Adipose tissue (tissue), 3 donors: ENCODE data around the gene SUPT20HL1. TPM values are rescaled to one million over a fixed set of nuclear protein-coding genes. Genes with fewer than 3 reads are reported as not detected.
"Not testable (repeated sequence)": the region's sequence is repeated elsewhere in the genome, so short reads cannot be mapped to it uniquely, and the experiment has no call there.

ENCODE experiments used
- H3K27ac ChIP-seq: one replicate; pipeline ENCODE4 v1.5.1; 2013; ENCODE audit warnings: low read depth, low read length
- WGBS, 3 donors: extraction: QIAGEN DNeasy Blood & Tissue Kit; methylation state at CpG; one replicate each; pipeline ENCODE4 v1.1.7; 2013; 5-methylcytosine and 5-hydroxymethylcytosine counted together
- polyA plus RNA-seq, 3 donors: library from polyadenylated mRNA; stranded (reverse); fragments of 200-250 nt; gene quantifications; one replicate each; pipeline ENCODE4 v1.2.3, GENCODE V29; 2013
- donor health status: healthy with polysubstance abuse.
- donor health status: Bipolar disorder and iron deficiency.
- donor health status: healthy.

The SUPT20HL1 gene
- not detected for polyA plus RNA-seq

DNA sequence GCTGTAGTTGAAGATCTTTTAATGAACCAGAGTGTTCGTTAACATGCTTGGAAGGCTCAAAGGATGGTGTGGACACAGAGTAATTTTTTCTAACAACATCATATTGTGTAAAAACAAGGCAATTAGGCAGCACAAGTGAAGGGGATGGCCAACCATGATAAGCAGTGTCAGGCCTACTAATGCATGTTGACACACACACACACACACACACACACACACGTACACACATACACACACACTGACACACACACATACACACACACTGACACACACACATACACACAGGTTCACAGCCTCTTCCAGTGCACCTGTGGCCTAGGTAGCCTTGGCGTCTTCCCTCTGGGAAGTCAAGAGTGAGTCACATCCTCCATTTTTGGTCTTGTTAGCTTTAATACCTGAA lies at the start of gene SUPT20HL1:
TSS of gene SUPT20HL1 (plus strand) at position 368 of the 400 bp plus-strand sequence. CDS start 2,122 bp downstream, outside the sequence.
- WGBS, 3 donors = 77 to 81% (median 79%) methylated on average over 3 of the region's 3 CpGs
- no peak within 1 kb of the TSS for H3K27ac ChIP-seq

DNA sequence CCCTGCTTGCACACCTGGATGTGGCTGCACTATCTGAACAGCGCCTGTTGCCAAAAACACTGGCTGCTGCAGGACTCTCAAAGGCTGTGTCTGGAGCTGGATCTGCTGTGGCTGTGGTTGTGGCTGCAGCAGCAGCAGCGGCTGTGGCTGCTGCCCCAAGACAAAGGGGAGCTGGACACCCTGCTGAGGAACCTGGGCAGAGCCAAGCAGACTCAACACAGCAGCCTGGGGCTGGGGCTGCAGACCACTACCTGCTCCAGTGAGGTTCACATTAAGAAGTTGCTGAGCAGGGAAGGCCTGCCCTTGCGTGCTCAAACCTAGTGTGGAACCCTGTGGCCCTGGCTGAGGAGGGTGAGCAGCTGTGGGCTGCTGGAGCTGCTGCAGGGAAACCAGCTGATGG lies 49.5 kb upstream of the SUPT20HL1 start:
- H3K27ac ChIP-seq = not testable (repeated sequence)
- WGBS, 3 donors = 73 to 91% (median 76%) methylated on average over 3 of the region's 3 CpGs

DNA sequence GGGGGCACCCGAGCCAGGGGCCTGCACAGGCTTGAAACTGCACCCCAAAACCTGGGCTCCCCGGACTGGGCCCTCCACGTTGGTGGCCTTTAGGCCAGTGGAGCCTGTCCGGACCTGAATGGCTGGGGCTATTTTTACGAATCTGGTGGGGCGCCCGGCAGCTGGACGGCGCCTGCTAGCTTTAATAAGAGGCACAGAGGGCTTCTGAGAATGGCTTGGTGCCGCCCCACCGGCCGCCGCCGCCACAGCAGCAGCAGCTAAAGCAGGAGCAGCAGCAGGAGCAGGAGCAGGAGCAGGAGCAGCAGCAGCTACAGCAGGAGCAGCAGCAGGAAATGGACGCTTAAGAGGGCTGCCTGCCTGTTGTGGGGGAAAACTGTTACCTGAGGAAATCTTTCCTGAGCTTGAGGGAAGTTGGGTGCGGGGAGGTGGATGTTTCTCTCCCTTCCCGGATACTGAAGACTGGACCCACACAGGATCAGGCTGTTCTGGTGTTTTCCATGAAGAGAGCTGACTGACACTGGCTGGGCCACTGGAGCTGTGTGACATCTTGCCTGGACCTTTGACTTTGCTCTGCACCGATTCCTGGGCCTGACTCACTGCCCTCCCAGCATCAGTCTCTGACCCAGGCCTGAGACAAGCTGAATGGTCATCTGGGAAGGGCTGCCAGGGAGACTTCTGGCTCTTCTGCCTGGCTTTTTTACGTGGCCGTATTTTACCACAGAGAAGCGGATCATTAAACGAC lies 48.8 kb upstream of the SUPT20HL1 start:
- 74 to 83% (median 82%) methylated on average over 11 to 20 of the region's 22 CpGs for WGBS, 3 donors
- H3K27ac ChIP-seq = not testable (repeated sequence)

DNA sequence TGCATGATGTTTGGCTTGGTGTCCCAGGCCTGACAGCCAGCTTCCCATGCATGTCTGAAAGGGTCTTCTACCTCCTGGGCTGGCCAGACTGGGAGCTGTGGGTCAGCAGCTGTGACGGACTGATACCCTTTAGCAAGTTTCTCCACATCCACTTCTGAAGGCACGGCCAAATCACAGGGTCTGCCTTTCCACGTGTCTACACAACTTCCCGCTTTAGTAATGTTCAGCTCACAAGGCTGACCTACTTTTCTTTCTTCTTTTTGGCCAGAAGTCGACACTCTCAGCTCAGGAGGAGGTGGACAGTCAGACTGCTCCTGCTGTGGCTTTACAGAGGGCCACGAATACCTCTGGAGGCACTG lies 48.2 kb upstream of the SUPT20HL1 start:
- WGBS, 3 donors = 57 to 93% (median 66%) methylated on average over 2 to 6 of the region's 6 CpGs
- H3K27ac ChIP-seq = not testable (repeated sequence)

GRCh38 chrX:24314019-24314635 lies 46.3 kb upstream of the SUPT20HL1 start, which contains the start of gene SUPT20HL2:
Gene SUPT20HL2, minus strand, starts transcription at chrX:24314069. Its CDS starts 754 bp downstream, at chrX:24313315.
- no peak within 1 kb of the TSS for H3K27ac ChIP-seq
- WGBS, 3 donors = 84 to 97% (median 96%) methylated on average over 35 to 39 of the region's 39 CpGs

DNA sequence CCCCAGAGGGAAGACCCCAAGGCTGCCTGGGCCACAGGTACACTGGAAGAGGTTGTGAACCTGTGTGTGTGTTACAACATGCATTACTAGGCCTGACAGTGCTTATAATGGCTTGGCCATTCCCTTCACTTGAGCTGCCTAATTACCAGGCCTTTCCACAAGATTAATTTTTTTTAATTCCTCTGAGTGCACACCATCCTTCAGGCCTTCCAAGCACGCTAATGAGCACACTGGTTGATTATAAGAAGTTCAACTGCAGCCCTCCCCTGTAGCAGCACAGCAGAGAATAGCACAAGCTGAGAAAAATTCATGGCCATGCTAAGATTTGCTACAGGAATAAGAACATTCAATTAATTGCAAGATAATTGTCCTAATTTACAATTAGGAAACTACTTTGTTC lies 44.3 kb upstream of the SUPT20HL1 start:
- H3K27ac ChIP-seq = no peak overlapping the region
- WGBS, 3 donors = 62 to 94% (median 83%) methylated on average over 1 of the region's 1 CpG

DNA sequence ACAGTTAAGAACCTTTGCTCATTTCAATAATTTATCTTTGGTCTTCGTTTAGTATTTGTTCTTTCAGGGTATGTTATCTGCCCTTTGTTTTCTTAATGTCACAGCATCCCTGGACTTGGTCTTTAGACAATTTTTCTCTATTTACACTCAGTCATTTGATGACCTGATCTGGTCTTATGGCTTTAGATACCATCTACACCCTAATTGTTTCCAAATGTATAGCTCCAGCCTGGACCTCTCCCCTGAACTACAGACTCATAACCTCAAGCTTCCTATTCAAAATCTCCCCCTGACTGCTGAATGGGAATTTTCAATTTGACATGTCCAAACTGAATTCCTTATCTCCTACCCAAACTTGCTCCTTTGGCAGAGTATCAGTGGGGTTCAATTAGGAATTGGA lies 42.9 kb upstream of the SUPT20HL1 start:
- no peak overlapping the region for H3K27ac ChIP-seq
- WGBS, 3 donors = 35 to 66% (median 50%) methylated on average over 1 of the region's 1 CpG

DNA sequence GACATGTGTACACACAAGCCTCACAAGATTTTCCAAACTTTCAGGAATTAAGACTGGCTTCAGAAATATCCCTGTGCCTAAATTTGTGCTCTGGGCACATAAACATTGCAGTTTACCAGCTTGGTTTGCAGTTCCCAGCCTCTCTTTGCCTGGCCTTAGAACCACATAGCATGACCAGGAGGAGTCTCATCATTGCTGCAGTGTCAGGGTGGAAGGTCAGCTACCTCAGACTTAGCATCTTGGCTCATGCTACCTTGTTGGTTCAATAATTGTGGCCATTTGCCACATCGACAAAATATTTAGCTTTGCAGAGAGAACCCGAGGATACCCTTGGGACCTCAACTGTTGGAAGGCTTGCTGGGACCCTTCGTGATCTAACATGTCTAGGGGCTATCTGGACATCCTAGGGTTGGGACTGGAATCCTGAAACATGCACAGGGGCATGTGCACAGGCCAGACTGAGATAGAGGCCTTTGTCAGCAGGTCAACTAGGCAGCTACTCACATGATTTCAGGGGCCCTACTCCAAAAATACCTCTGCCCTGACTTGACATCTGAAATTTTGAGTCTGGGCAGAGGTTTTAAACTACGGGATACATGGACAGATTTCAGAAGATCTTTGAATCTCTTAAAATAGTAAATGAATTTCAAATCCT lies 38.6 kb upstream of the SUPT20HL1 start:
- no peak overlapping the region for H3K27ac ChIP-seq
- WGBS, 3 donors = 74 to 97% (median 92%) methylated on average over 4 of the region's 4 CpGs

GRCh38 chrX:24325231-24325630 lies 35.2 kb upstream of the SUPT20HL1 start:
- WGBS, 3 donors = 88 to 100% (median 92%) methylated on average over 1 of the region's 1 CpG

DNA sequence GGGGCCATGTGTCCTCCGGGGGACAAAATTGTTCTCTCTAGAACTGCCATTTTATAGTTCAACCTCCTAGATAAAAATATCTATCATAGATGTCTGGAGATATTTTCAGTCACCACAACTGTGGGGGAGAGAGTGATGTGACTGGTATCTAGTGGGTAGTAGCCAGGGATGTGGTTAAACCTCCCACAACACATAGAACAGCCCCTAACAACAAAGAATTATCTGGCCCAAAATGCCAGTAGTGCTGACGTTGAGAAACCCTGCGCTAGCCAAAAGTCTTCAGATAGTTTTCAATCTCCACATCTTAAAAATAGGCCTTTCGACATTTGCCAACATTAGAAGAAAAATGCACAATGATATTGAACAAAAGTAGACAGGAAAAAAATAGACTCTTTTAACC lies 27.6 kb upstream of the SUPT20HL1 start:
- H3K27ac ChIP-seq = no peak overlapping the region
- 67 to 71% (median 70%) methylated on average over 4 of the region's 4 CpGs for WGBS, 3 donors

More at GRCh38 chrX:24325231-24325630, 35.2 kb upstream of the SUPT20HL1 start:
- H3K27ac ChIP-seq = no peak overlapping the region

GRCh38 chrX:24333371-24333770 lies 27.1 kb upstream of the SUPT20HL1 start:
- no peak overlapping the region for H3K27ac ChIP-seq
- WGBS, 3 donors = 66 to 93% (median 72%) methylated on average over 1 of the region's 1 CpG

GRCh38 chrX:24334461-24334860 lies 26.0 kb upstream of the SUPT20HL1 start:
- H3K27ac ChIP-seq = no peak overlapping the region

GRCh38 chrX:24335871-24336270 lies 24.6 kb upstream of the SUPT20HL1 start:
- 70 to 93% methylated on average over 1 of the region's 1 CpG; no CpG with 5 or more reads in 1 of the 3 donors for WGBS, 3 donors

DNA sequence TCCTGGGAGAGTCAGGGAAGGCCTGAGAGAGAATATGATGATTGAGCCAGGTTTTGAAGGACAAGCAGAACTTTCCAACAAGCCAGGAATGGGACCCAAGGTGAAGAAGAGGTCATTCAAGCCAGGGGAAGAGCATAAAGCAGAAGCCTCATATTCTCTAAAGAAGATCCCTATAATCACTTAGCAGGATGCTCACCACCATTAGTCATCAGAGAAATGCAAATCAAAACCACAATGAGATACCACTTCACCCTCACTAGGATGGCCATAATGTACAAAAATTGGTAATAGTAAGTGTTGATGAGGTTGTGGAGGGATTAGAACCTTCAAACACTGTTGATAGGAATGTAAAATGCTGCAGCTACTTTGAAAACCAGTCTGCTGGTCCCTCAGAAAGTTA lies 20.5 kb upstream of the SUPT20HL1 start:
- H3K27ac ChIP-seq = no peak overlapping the region

More at GRCh38 chrX:24335871-24336270, 24.6 kb upstream of the SUPT20HL1 start:
- H3K27ac ChIP-seq = no peak overlapping the region

- WGBS, 3 donors = 82 to 92% (median 90%) methylated on average over 2 of the region's 2 CpGs
- no peak overlapping the region for H3K27ac ChIP-seq
These were observed 19.9 kb upstream of the SUPT20HL1 start for GRCh38 chrX:24340501-24340900.

DNA sequence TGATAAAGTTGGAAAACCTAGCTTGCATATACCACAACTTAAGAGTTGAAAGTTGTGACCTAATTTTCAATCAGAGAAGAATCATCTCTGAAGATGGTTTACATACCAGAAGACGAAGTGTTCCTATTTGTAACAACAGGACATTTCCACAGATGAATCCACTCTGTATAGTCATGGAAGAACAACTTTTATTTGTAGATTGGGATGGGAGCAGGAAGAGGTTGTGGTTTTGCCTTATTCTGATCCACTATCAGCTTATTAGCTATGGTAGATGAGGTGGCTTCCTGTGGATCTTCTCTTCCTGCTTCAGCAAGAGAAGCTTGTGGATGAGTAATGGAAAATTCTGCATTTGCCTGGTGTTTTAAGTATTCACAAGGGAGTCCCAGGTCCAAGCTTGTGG lies 18.6 kb upstream of the SUPT20HL1 start:
- WGBS, 3 donors = 60 to 82% (median 79%) methylated on average over 1 of the region's 1 CpG
- H3K27ac ChIP-seq = no peak overlapping the region

GRCh38 chrX:24343719-24344118 lies 16.7 kb upstream of the SUPT20HL1 start:
- no peak overlapping the region for H3K27ac ChIP-seq
- WGBS, 3 donors = 46 to 74% (median 59%) methylated on average over 9 of the region's 9 CpGs

DNA sequence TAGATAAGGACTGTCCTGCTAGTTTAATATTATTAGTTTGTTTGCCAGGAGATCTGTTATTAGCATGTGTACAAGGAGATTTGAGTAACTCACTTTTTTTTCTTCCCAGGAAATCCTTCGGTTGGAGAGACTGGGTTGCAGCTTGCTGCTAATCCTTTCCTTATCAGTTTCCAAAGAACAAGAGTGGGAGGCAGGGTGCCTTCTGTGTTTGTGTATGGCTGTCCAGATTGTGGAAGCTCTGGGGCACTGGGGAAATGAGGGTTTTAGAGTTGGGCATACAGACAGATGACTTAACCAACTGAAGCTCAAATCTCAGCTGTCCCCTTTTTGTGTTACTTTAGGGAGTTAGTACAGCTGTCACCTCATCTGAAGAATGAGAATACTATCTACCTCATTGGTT lies 12.6 kb upstream of the SUPT20HL1 start:
- 7 to 57% (median 37%) methylated on average over 1 of the region's 1 CpG for WGBS, 3 donors
- H3K27ac ChIP-seq = no peak overlapping the region

- H3K27ac ChIP-seq = no peak overlapping the region
- WGBS, 3 donors = 93 to 100% (median 100%) methylated on average over 2 to 4 of the region's 4 CpGs
These were observed 10.2 kb upstream of the SUPT20HL1 start for GRCh38 chrX:24350217-24350616.
